ENCODE data around the gene ROPN1L.

Gene ROPN1L

GRCh38 chr5:10457682-10458574 is 16.2 kb downstream of the ROPN1L start:
- DNase-seq (ENCODE audit: low read depth in 2 of 2), result no peak

- no peak for DNase-seq (ENCODE audit: low read depth in 2 of 2)
Measured at GRCh38 chr5:10459080-10460055, 17.7 kb downstream of the ROPN1L start.

- DNase-seq (ENCODE audit: low read depth in 2 of 2), result no peak
Measured at GRCh38 chr5:10460252-10460906, 18.7 kb downstream of the ROPN1L start.

- DNase-seq (ENCODE audit: low read depth in 2 of 2), result no peak
Measured at GRCh38 chr5:10461041-10461440, 19.4 kb downstream of the ROPN1L start.

GRCh38 chr5:10461904-10462555 is 20.4 kb downstream of the ROPN1L start:
- DNase-seq (ENCODE audit: low read depth in 2 of 2), result no peak

GRCh38 chr5:10463566-10463965 is 21.9 kb downstream of the ROPN1L start:
- DNase-seq (ENCODE audit: low read depth in 2 of 2), result no peak

GRCh38 chr5:10464173-10464572 is 22.5 kb downstream of the ROPN1L start:
- no peak for DNase-seq (ENCODE audit: low read depth in 2 of 2)

GRCh38 chr5:10465726-10466125 is 24.0 kb downstream of the ROPN1L start:
- no peak for DNase-seq (ENCODE audit: low read depth in 2 of 2)

GRCh38 chr5:10466446-10467073 is 24.9 kb downstream of the ROPN1L start:
- DNase-seq (ENCODE audit: low read depth in 2 of 2), result no peak

- DNase-seq (ENCODE audit: low read depth in 2 of 2), result no peak
Measured at GRCh38 chr5:10467281-10468198, 25.9 kb downstream of the ROPN1L start.

GRCh38 chr5:10468256-10468655 is 26.6 kb downstream of the ROPN1L start:
- no peak for DNase-seq (ENCODE audit: low read depth in 2 of 2)

- DNase-seq (ENCODE audit: low read depth in 2 of 2), result no peak
Measured at GRCh38 chr5:10469253-10470050, 27.8 kb downstream of the ROPN1L start.

GRCh38 chr5:10470669-10471068 is 29.0 kb downstream of the ROPN1L start:
- no peak for DNase-seq (ENCODE audit: low read depth in 2 of 2)

GRCh38 chr5:10471677-10472076 is 30.0 kb downstream of the ROPN1L start:
- DNase-seq (ENCODE audit: low read depth in 2 of 2), result no peak

- no peak for DNase-seq (ENCODE audit: low read depth in 2 of 2)
Measured at GRCh38 chr5:10474521-10475075, 32.9 kb downstream of the ROPN1L start.

- no peak for DNase-seq (ENCODE audit: low read depth in 2 of 2)
Measured at GRCh38 chr5:10475931-10476676, 34.4 kb downstream of the ROPN1L start.

- DNase-seq (ENCODE audit: low read depth in 2 of 2), result no peak
Measured at GRCh38 chr5:10476878-10477277, 35.2 kb downstream of the ROPN1L start.

GRCh38 chr5:10477943-10478342 is 36.3 kb downstream of the ROPN1L start:
- DNase-seq (ENCODE audit: low read depth in 2 of 2), result no peak

Measured in stimulated activated CD4-positive, alpha-beta T cell treated with anti-CD3 and anti-CD28 coated beads, Interleukin-1b, Interleukin-23, amount 100 ng/mL, for 4 hours (primary cell).